Dermis microvascular lymphatic vessel endothelial cell (primary cell): ENCODE measurements around the gene SFXN3. TPM values are rescaled to one million over a fixed set of nuclear protein-coding genes. Genes with fewer than 3 reads are reported as not detected.
"Not testable (repeated sequence)": the region's sequence is repeated elsewhere in the genome, so short reads cannot be mapped to it uniquely, and the experiment has no call there.

Experiments
- DNase-seq, 2 donors: peaks; one replicate each; pipeline versions ENCODE4 v3.0.0 to v3.0.0-alpha.2; 2010; ENCODE audit warnings: low read depth in 2 of 2
- total RNA-seq: library from RNA; depleted of rRNA; stranded (reverse); fragments of >200 nt; gene quantifications from 2 replicates; pipeline ENCODE4 v1.2.1, GENCODE V29; 2014

Gene SFXN3
- total RNA-seq, 1 donor from 2014 or later, result 51.2 TPM

DNA sequence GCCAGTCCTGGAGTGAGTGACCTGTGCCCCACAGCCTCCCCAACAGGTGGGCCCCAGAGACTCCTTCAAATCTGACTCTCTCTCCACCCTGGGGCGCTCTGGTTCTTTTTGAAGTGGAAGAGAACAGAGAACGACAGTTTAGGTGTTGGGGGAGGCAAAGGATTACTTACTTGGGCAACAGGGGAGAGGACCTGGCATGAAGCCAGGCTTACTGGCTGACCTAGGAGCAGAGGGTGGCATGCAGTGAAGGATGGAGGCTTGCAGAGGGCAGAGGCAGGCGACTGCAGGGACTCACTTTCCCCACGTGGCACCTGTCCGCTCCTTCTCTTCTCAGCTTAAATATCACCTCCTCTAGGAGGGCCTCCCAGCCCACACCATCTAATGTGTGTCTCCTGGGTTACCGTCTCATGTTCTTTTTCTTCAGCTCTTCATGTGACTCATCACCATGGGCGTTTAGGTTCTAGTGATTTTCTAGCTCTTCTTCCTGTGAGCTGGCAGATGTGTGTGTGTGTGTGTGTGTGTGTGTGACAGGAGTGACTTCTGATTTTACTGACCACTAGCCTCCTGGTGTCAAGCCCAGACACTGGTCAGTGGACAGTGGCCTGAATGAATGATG, 16.0 kb upstream of the SFXN3 start:
- DNase-seq, result peak in 1 of 2 donors; percentile 36

DNA sequence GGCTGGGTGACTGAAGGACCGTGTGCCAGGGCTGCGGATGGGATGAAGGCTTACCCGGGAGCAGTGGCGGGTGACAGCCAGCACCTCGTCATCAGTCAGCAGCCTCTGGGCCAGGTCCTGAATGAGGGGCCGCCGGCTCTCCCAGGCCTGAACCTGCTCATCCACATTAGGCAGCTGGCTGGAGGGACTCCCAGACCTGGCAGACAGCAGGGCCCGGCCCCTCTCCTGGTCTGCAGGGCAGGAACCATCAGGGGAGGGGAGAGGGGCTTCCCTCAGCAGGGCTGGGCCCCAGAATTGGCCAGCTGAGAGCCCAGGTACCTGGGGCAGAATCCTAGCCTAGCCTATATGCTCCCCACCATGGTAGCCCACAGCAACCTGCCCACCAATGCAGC, 15.5 kb upstream of the SFXN3 start:
- DNase-seq, result no peak

DNA sequence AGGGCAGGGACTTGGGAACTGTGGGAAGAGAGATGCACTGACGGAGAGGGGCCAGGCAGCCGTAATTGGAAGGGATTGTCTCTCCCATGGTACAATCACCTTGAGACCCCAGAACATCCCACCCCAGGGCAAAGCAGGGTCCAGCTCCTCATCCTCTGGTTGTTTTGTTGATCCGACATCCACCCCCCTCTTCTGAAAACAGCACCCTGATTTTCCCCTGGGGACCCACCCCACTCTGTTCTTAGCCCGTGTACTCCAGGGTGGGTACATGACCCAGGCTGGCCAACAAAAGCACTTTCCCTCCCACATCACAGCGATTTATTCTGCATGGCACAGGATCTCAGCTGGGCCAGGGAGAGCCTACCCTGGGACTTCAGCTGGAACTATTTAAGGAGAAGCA, 14.2 kb upstream of the SFXN3 start:
- DNase-seq, result no peak

DNA sequence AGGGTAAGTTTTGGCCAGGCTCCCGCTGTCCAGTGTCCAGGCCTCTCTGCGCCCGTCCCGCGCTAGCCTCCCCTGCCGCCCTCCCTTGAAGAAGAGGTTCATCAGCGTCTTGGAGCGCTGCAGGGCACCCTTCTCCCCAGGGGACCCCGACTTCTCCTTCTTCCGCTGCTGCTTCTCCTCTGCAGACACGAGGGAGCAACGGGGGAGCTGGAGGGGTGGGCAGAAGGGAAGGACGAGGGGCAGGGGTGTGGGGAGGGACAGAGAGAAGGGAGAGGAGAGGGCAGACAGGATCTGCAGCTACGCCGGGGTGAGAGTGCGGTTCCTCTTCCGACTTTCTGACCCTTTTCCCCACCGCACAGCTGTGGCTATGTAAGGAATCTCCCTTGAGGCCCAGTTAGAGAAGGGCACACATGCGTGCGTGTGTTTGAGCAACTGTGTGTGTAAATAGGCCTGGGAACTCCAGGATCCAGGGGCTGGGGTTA, 12.9 kb upstream of the SFXN3 start:
- no peak for DNase-seq

DNA sequence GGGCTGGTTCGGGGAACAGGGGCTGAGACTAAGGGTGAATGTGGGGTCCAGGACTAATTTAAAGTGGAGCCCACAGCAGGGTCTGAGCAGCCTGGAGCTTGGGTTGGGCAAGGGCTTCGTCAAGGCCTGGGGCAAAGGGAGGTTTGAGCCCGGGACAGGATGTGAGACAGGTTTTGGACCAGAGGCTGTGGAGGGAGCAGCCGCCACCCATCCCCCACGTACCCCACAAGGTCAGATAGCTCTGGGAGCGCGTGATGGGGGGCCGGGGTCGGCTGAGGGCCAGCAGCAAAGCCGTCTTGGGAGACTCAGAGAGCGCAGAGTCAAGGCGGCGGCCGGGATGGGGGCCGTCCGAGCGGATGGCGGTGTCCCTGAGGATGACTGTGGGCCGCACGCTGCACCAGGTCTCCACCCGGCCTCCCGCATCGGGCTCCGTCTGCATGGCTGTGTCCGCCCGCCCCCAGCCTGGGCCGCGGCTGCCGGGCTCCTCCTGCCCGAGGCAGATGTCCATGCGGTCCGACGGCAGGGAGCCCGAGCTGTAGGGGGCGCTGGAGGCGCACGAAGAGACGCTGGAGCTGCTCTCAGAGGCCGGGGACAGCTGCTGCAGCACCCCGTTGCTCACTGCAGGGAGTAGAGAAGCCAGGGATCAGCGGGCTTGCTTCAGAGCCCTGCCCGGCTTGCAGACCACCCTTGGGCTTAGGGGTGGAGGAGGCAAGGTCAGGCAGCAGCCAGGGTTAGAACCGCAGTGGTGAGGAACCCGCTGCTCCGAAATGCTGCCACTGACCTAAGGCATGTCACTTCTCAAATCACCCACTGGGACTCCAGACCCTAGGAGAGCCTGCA, 12.2 kb upstream of the SFXN3 start:
- peak; percentile 47 to 76 for DNase-seq

DNA sequence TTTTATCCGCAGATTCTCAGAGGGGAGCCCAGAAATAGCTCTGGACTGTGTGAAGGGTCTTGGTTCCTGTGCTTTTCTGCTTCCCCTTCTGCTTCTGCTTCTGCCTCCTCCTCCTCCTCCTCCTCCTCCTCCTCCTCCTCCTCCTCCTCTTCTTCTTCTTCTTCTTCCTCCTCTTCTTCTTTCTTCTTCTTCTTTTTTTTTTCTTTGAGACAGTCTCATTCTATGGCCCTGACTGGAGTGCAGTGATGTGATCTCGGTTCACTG, 11.7 kb upstream of the SFXN3 start:
- no peak for DNase-seq

DNA sequence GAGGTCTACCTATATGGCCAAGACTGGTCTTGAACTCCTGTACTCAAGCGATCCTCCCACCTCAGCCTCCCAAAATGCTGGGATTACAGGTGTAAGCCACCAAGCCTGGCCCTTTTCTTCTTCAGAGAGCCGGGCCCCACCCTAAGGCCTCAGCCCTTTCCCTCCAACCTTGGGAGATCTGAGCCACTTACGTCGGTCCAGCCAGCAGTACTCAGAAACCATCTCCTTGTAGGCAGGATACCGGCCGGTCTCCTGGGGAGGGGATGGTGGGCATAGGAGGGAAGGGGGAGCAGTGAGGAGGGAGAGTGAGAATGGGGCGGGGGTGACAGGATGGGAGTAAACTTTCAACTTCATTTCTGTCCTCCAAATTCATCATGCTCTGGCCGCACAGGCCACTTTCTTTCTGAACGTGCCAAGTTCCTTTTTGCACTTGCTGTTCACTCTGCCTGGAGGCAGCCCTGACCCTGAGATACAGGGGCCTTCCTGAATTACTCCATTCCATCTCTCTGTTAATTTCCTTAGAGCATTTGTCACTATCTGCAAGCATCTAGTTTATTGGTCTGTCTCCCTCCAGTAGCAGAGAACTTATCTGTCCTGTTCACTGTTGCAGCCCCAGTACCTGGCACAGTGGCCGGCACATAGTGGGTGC, 10.5 kb upstream of the SFXN3 start:
- no peak for DNase-seq

DNA sequence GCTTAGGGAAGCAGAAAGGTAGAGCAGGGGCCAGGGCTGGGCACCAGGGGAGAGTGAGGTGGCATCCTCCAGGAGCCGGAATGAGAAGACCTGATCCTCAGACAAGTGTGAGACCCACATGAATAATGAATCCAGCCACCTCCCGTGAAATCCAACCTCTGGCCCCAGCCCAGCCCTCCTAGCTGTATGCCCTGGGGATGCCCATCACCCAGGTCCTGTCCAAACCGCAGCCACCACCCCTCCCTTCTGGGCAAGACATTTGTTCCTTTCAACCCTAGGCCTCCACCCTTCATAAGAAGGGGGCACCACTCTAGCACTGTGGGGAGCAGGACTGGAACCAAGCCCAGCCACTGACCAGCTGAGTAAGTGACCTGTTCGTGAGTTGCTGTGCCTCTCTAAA, 9.8 kb upstream of the SFXN3 start:
- DNase-seq, result no peak

DNA sequence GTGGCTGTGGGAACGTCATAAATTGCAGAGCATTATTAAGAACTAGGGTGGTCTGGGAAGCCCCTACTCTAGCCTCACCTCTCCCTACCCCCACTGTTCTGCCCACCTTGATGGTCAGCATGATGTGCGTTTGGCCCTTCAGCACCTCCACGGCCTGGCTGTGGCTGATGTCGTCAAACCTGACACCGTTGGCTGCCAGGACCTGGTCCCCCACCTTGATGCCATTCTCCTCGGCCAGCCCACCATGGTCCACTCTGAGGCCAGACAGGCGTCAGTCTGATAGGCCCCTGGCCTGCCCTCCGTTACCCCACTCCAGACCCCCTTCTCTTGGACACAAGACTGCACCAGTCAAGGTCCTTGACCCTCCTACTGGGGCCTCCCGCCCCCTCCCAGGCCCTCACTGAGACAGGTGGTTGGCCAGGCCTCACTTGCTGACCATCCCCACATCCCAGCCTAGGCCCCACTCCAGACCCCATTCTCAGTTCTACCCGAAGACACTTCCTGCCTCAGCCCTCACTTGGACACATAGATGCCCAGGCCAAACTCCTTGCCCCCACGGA, 9.3 kb upstream of the SFXN3 start:
- DNase-seq, result no peak

DNA sequence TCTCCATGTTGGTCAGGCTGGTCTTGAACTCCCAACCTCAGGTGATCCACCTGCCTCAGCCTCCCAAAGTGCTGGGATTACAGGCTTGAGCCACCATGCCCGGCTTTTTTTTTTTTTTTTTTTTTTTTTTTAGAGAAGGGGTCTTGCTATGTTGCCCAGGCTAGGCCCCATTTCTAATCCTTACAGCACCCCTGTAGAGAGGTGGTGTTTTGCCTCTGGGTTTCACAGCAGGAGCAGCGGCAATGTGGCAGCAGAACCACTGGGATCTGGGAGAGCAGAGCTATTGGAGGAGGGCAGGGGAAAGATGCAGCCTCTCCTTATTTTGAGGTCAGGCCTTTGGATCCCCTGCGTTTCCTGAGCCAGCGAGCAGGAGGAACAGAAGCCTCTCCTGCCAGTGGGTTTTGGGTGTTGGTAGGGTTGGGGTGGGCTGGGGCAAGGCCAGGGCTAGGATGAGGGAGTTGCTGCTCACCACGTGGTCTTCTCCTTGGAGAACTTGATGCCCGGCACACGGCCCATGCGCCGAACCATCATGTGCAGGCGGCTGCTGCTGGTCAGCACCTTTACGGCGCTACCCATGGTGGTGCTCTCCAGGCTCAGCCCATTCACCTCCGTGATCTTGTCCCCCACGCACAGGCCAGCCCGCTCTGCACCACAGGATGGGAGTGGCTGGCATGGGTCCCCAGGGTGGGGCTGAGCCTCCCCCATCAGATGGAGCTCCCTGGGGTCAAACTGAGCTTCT, 7.9 kb upstream of the SFXN3 start:
- no peak for DNase-seq

DNA sequence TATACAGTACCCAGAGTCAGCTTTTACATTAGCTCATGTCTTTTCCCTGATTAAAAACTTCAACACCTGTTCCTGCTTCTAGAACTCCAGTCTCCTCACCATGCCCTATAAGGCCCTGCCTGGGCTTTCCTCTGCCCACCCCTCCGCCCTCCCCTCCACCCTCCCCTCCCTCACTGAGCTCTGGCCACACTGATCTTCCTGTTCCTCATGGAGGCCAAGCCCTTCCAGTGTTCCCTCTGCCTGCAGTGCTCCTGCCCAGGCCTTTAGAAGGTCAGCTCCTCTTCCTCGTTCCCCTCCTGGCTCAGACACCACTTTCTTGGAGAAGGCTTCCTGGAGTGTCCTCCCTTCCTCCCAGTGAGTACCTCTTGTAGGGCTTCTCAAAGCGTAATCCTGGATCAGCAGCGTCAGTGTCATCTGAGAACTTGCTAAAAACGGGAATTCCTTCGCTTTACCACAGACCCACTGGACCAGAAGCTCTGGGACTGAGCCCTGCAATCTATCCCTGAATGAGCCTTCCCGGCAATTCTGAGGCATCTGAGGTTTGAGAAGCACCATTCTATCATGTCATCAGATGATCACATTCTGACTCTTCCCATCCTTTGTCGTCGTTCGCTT, 3.8 kb upstream of the SFXN3 start:
- no peak for DNase-seq

DNA sequence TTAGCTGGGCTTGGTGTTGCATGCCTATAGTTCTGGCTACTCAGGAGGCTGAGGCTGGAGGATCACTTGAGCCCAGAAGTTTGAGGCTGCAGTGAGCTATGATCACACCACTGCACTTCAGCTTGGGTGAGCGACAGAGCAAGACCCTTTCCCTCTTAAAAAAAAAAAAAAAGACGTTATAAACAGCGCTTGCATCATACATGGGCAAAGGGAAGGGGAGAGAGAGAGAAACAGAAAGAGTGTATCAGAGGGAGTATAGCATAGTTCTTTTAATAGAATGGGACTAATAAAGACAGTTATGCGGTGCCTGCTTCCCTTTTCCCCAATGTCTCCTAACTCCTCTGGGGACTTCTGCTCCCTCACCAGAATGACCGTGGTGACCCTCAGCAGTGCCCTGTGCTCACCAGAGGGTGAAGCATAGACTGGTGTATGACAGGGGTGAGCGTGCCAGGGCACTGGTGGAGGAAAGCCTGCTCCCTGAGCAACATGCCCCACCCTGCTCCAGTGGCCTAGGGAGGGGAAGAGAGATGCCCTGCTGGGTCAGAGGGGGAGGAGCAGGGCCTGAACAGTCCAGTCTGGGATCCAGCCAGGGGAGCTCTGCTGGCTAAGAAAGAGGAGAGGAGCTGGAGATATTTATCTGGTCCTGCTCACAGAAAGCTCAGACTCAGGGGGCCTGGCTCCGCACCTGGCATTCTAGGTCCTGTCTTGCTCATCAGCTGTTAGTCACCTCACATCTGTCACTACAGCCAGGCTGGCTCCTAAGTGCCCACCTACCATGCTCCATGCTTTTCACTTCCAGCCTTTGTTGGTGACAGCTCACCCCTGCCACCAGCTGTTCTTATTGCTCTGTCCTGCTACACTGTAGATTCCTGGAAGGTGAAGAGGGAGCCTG, 2.3 kb upstream of the SFXN3 start:
- no peak for DNase-seq

DNA sequence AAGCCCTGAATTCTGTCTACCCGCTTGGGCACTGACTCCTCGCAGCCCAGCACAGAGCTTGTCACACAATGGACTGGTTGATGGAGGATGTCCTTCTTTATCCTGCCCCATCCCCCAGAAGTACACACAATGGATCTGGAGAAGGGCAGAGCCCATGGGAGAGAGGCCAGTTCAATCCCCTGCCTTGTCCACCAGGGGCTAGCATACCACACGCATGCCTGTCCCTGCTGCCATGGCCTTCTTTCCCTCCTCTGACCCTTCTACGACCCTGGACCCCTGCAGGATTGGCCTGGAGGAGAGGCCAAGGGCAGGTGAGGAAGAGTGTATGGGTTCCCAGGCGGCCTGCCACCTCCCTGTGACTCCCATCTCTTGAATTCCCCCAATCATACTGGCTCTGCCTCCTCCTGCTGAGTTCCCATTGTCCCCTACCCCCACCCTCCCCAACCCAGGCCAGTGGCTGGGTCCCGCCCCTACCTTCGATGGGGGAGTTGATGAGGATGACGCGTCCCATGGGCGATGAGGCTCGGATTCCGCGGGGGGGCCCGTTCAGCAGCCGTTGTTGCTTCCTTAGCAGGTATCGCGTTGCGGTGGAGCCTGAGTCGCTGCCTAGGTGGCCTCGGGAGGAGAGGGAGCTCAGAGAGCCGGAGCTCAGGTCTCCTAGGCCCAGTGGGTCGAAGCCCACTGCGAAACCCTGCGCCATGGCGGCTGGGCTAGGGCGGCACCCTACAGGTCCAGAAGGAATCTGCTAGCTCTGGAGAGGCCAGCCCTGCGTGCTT, 1.3 kb upstream of the SFXN3 start:
- DNase-seq, result no peak

DNA sequence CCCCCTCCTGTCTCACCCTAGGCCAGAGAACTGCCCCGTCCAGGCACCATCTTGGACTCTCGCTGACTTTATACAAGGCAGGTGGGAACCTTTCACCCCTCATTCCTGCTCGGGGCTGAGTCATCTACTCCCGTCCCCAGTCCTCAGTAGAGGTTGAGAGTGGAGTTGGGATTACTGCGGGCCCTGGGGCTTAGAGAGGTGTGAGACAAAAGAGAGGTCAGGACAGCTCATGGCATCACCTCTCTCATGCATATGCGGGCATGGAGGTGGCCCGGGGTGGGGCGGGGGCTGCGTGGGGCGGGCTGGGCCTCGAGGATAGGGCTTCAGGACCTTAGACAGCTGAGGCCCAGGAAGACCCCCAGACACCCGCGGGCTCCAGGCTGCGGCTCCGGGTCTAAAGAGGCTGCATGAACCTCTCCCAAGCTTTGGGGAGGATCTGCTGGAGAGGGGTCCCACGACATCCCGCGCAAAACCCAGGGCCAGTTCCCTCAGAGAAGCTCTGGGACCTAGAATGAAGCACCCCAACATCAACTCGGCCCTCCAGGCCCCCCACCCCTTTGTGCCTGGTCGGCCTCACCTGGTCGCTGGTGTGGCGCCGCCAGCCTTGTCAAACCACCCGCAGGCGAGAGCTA, 422 bp upstream of the SFXN3 start:
- no peak for DNase-seq

DNA sequence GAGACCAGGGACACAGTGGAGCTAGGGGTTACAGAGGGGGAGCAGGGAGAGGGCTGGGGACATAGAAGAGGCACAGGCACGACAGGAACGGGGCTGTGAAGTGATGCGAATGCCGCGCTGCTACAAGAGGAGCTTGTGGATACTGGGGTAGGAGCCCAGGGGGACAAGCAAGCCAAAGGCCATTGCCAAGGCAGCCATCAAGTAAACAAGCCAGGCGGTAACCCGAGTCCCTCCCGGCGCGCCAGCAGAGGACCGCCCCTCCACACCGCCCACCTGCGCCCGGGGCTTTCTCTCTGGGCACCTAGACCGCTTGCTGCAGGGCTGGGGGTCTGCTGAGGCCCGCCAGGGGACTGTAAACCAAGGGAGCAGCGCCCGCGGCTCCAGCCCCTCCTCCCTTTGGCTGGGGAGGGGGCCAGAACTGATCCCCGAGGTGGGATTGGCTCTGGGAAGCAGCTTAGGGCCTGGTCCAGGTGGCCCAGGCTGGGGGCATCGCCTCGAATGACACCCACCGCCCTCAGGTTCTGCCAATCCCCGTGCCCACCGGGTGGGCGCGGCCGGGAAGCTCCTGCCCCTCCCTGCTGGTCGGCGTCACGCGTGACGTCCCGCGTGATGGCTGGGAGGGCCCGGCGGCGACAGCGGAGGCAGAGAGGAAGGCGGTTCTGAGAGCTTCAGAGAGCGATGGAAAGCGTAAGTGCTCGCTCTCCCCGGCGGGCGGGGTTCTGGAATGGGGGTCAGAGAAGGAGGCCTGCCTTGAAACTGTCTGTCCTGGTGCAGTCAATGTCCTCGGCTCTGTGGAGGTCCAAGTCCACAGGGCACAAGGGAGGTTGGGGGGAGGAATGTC, 982 bp downstream of the SFXN3 start:
- DNase-seq, result peak in 1 of 2 donors; percentile 77

DNA sequence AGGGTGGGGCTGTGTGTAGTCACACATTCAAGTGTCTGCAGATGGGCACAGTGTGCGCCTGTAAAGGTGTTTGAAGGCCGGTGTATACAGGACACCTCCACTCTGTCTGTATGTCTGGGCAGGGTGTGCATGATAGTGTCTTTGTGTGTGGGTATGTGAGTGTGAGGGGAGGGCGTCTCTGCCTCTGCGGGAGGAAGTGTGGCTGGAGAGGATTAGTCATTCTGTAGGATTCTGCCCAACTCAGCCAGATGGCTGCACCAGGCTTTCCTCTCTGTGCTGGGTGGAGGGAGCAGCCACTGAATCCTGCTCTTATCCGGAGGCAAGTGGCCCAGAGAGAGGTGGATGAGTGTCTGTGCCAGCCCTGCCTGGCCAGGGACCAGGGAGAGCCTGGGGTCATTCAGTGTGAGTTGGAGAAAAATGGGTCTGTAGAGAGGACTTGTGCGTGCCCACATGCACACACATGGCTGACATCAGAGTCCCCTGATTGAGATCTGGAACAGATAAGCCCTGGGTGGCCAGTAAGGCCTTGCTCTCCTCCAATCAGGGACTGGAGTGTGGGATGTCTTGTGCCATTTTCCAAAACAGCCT, 1.7 kb downstream of the SFXN3 start:
- peak; percentile 91 to 94 for DNase-seq

DNA sequence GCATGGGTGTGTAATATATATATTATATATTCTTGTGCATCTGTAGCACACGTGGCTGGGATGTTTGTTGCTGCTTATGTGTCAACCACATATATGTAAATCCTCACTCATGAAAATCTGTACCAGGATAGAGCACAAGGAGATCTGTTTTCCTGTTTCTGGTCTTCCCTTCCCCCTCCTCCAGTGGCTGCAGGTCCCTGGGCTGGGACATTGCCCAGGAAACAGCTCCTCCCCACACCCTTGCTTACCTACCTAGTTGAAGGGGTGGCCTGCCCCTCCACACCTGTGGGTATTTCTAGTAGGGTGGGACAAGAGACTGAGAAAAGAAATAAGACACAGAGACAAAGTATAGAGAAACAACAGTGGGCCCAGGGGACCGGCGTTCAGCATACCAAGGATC, 2.2 kb downstream of the SFXN3 start:
- no peak for DNase-seq

DNA sequence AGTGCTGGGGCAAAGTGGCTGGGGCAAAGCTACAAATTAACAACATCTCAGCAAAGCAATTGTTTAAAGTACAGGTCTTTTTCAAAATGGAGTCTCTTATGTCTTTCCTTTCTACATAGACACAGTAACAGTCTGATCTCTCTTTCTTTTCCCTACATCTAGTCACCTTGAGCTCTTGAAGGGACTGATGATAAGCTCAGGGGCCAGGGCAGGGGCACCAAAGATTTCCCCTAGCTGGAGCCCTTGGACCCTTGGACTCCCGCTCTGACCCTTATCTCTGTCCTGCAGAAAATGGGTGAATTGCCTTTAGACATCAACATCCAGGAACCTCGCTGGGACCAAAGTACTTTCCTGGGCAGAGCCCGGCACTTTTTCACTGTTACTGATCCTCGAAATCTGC, 3.4 kb downstream of the SFXN3 start:
- not testable (repeated sequence) for DNase-seq
